Embryonic facial prominence (tissue), 1 donor: ENCODE results near the gene PTPRN2.

Experiments
- DNase-seq: peaks from one replicate; pipeline ENCODE4 v3.0.0-alpha.2; 2016; ENCODE audit errors: extremely low spot score

The PTPRN2 gene

GRCh38 chr7:157837561-157837960, 750.1 kb downstream of the PTPRN2 start:
- no peak for DNase-seq

- DNase-seq, result no peak
Observed at GRCh38 chr7:157837047-157837446, 750.6 kb downstream of the PTPRN2 start.

DNA sequence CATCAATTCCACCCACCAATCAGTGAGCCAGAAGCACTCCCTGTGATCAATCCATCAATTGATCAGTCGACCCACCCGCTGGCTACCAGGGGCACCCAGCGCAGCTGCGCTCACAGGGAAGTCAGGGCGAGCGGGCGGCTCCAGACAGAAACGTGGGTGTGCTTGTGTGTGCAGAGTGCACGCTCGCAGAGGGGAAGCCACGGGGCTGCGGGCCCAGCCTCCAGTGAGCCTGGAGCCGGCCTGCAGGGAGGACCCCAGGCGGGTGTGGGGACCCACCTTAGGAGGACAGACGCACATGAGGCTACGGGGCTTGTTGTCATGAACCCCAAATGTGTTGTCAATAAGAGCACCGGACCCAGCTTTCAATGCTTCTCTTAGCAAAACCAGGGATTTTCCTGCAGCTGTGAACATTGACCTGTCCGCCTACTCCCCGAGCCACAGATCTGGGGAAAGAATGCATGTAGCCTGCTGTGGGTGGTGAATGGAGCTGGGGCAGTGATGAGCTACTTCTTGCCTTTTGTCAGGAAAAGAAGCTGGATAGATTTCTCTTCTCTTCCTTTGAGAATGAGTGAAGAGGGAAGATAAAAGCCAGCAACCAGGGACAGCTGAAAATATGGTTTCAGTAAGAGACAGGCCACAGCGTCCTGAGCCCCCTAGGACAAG, 753.0 kb downstream of the PTPRN2 start:
- no peak for DNase-seq

- DNase-seq, result no peak
Observed at GRCh38 chr7:157832866-157833607, 754.6 kb downstream of the PTPRN2 start.

DNA sequence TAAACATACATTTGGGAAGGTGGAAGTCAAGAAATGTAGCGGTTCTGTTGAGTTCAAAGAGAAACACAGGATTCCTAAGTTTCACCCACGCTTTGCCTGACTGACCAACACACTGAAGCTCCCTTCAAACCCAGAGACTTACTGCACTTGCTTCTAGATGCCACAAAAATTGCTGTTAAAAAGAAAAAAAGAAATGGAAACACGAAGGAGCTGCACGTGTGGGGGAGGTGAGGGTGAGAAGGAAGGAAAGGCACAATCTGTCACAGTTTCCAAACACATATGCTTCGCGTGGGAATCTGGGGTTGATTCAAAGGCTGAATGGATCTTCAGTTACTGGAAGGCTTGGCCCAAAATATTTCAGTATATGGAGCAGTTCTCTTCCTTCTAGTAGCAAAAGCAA, 755.2 kb downstream of the PTPRN2 start:
- DNase-seq, result no peak

- no peak for DNase-seq
Observed at GRCh38 chr7:157832006-157832405, 755.6 kb downstream of the PTPRN2 start.

DNA sequence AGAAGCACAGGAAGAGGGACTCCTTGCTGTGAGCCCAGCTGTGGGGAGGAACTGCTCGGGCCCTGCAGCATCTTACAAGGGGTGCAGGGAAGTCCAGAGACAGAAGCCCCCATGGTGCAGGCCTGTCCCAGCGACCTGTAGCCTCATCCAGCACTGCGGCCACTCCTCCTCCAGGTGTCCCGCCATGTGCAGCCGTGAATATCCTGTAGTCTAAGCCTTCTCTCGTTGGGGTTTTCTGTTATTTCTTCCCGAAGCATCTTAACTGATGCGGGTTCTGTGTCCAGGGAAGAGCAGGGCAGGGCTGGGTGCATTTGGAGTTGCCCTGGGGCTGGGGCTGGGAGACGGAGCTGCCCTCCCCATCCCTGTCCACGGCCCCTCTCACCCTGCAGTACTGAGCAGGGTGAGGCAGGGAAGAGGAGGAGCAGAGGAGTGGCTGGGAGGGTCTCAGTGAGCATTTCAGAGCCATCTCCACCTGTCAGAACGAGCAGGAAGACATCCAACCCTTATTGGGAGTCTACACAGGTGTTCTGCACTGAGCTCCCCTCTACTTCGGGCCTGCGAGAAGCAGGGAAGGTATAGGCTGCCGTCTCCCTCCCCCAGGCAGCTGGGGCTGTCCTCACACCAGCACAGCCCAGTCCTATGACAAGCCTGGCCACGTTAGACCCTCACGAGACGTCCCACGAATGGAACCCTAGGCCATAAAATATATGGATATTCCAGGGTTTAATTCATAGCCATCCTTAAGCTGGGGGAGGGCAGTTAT, 756.3 kb downstream of the PTPRN2 start:
- no peak for DNase-seq

GRCh38 chr7:157830331-157830730, 757.3 kb downstream of the PTPRN2 start:
- DNase-seq, result no peak

- no peak for DNase-seq
Observed at GRCh38 chr7:157829491-157829890, 758.1 kb downstream of the PTPRN2 start.

- no peak for DNase-seq
Observed at GRCh38 chr7:157828881-157829280, 758.7 kb downstream of the PTPRN2 start.

DNA sequence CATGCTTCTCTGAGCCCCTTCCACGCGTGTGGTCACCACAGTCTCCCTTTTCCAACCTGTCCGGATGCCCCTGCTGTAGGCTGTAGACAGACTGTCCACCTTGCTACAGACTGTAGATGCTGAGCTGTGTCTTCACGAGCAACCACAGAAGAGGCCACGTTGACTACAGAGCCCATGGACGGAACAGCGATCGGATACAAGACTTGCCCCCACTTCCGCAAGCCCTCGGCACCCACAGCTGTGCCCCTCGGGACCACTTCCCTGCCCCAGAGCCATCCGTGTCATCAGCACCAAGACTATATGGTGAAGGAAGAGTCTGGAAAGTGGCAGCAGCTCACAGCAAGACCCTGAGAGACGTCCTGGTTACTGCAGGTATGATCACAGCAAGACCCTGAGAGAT, 759.4 kb downstream of the PTPRN2 start:
- DNase-seq, result no peak

DNA sequence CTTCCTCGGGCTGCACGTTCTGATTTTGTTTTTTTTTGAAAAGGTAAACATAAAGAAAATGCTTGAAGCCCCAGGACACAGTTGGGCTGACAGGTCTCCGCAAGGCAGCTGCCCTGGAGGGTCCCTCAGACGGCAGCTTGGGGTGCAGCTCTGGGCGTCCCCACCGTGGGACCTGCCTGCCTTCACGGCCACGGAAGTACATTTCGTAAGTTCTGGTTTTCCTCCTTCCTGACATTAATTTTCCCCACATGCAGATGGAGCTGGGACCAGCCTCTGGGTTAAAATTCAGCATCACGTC, 759.8 kb downstream of the PTPRN2 start:
- DNase-seq, result no peak

DNA sequence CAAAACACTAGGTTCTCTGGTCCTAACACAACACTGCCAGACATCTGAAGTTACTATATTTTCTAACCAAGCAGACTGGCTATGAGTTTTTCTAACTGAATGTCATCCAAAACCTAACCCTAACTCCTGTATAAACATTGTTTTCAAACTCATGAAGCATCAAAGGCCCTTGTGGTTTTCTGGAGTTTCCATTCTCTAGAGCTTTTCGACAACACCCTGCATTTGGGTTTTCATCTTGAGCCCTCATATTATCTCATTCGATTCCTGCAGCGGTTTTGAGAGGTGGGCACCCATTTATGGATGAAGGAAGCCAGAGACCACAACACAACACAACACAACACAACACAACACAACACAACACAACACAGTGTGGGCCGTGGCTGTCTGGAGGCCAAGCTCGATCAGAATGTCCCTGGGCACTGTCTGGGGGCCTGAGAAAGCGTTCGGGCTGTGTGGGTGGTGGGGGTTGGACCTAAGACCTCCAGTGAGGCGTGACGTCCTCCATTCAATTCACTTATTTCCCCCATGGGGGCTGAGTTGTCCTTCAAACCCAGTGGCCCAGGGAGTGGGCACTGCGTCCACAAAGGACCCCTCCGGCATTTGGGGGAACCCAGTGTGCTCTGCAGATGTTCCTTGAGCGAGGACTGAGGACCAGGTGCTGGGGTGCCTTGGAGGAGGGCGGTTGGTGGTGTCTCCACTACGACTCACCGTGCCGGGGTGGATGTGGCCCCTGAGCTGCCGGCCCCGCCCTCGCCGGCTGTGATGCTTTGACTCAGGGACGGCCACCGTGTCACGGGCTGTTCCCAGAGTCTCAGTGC, 760.4 kb downstream of the PTPRN2 start:
- DNase-seq, result no peak

DNA sequence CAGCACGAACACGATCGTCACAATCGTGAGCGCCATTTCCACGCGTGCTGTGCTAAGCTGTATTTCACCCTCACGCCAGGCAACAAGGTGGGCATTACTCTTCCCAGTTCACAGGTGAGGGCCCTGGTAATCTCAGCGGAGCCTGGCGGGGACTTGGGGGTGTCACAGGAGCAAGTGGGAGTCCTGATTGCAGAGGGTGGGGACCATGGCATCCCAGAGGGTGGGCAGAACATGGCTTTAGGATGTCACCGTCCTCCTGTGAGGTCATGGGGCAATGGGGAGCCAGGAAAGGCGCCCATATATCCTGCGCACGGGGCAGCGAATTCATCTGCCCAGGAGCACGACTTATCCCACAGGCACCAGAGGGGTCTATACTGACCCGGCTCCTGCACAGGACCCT, 761.1 kb downstream of the PTPRN2 start:
- DNase-seq, result no peak

DNA sequence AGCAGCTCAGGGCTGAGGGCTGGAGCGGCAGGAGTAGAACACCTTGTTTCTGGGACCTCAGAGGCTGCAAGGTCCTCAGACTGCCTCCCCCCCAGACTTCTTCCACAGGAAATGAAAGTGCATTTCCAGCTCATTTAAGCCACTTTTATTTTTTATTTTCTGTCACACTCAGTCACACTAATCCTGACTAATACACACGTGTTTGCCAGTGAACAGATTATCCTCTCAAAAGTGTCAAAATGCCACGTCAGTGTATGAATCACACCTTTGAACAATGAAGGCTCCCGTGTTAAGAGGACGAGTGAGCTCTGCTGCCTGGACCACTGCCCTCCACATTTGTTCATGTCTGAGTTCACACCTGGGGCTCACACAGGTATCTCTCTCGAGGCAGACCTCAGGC, 762.3 kb downstream of the PTPRN2 start:
- no peak for DNase-seq

DNA sequence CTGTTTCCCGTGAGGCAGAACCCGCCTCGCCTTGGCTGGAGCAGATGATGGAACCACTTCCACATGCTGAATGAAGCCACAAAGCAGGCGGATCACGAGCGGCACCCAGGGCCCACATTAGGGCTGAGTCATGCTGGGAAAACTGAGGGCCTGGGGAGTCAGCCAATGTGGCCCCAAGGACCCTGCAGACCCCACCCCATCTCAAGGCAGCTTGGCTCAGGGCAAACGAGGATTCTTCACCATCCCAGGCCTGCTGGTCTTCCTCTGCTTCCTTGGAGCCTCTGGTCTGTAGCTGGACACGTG, 762.9 kb downstream of the PTPRN2 start:
- no peak for DNase-seq

GRCh38 chr7:157824011-157824818, 763.4 kb downstream of the PTPRN2 start:
- DNase-seq, result no peak

DNA sequence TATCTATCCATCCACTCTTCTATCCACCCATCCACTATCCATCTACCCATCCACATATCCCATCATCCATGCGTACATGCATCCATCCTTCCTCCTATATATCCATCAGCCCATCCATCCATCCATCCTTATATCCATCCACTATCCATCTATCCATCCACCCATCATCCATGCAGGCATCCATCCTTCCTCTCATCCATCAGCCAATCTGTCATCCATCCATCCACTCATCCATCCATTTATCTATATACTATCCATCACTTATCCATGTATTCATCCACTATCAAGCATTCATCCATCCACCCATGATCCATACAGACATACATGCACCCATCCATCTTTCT, 765.0 kb downstream of the PTPRN2 start:
- DNase-seq, result no peak

- no peak for DNase-seq
Observed at GRCh38 chr7:157821959-157822687, 765.5 kb downstream of the PTPRN2 start.

GRCh38 chr7:157820796-157821195, 766.8 kb downstream of the PTPRN2 start:
- DNase-seq, result no peak

- no peak for DNase-seq
Observed at GRCh38 chr7:157819455-157819807, 768.2 kb downstream of the PTPRN2 start.
